Fibroblast of skin of scalp (primary cell): ENCODE data around the gene MTOR.
"Not testable (repeated sequence)": the region's sequence is repeated elsewhere in the genome, so short reads cannot be mapped to it uniquely, and the experiment has no call there.

Experiments used
- DNase-seq: peaks from one replicate; pipeline ENCODE4 v3.0.0-alpha.2; 2013

Gene MTOR

DNA sequence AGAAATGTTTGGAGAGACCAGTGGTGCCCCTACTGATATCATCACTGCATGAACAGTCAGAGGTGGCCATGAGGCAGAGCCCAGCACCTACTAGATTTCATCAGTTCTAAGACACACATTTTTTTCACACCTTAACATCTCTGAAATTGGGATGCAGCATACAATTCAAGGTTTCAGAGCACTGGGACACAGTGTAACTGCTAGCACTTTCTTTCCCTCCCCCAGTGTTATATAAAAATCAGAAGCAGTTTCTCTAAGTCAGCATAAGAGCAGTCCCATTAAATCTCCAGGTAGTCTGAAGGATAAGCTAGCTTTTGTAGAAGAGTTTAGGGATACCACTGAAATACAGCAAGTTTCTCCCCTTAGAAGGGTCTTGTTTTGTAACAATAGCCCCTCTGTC lies 83.2 kb downstream of the MTOR start:
- no peak for DNase-seq

DNA sequence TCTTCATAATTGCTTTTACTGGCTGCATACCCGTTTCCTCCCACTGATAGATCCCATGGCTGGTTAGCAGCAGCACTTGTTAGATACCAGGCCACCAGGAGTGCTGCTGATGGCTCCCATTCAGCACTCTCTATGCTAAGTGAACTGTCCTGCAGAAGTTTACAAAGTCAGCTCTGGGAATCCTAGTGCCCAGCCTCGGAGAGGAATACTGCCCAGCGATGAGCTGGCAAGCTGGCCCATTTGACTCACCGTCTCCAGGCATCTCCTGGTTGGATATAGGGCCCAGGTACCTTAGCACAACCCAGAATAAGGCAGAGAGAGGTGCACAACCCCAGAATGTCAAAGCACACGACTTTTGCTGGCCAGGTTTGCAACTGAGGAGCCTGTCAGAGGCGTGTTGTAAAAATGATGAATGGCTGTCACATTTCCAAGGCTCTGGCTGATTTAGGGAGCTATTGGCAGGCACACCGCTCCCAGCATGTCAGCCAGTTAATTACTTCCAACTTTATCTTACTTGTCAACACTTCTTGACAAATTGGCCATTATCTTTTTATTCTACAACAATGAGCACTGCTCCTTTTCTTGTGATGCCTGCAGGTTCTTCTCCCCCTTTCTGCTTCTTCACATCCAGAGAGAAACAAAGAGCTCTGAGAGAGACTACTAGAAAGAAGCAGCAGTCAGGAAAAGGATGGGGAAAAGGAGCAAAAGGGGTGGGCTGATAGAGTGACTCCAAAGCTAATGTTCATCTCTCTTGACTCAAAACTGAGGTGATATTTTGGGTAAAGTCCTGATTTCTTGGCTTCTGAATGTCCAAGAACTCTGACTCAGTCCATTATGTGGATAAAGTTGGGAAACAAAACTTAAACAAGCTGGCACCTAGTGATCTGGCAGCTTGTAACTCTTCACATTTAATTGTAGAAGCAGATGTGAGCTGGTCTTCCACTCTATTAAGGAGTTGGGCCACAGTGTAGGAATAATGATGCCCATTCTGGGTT lies 84.0 kb downstream of the MTOR start:
- DNase-seq = no peak

DNA sequence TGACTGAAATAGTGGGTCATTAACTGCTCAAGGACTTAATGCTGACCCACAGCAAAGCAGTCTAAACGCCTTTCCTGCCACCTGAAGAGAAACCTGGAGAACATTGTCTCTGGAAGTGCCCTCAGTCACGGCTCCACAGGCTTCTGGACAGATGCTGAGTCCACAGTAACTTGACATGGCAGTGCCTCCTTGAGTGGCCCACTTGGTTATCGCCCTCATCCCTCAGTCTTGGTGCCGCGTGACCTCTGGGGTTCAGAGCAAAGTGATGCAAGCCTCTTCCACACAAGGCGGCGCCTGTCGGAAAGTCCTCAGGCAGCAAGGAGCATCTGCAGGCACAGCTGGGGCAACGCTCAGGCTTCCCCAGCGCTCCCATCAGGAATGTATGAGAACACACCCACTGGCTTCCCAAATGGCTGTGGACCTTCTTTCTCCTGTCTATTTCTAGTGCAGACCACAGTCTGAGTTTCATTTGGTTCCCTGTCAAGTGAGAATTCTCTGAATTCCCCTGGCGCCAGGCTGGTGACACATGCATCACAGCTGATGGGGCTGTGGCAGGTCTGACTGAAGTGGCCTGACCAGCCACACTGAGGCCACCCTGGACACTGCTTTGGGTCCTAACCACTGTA lies 86.2 kb downstream of the MTOR start:
- peak; percentile 86 for DNase-seq

DNA sequence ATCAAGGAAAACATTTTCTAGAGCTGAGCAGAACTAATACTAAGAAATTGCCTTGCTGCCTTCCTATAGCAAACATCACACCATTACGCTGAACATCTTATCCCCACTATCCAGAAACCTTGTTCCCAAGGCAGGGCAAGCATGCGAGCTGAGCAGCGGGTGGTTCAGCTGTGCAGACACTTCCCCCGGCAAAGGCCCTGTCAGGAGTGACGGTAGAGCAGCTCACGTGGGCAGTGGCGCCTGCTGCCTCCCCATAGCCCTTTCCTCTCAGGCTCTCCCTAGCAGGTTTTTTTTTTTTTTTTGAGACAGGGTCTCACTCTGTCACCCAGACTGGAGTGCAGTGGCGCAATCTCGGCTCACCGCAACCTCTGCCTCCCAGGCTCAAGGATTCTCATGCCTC lies 86.9 kb downstream of the MTOR start:
- DNase-seq = no peak

DNA sequence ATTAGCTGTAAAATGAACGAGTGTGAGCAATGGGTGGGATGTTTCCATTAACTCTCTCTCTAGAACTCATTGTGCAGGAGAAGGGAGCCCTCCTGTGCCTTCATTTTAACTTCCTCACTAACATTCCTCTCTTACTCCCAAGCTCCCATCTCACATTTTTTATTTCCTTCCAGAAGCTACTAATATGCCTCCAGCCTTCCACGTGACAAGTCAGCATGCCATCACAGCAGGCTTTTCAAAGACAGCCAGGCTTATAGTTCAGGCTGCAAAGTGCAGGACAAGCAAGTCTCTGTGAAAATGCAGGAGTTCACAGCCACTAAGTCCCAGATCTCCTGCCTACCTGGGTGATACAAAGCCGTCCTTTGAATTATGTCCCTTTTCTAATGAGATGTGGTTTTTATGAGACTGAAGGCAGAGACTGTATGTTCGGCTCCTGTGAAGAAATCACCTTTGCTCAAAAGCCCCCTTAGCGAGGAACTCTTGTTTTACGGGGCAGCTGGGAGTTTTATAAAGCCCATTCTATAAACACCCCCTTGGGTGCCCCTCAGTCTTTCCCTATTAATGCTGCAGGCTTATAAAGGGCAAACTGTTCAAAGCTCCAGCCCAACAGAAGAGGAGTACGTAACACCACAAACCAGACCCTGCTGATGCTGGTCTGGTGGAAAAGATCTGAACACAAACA lies 87.9 kb downstream of the MTOR start:
- DNase-seq = peak; percentile 72

DNA sequence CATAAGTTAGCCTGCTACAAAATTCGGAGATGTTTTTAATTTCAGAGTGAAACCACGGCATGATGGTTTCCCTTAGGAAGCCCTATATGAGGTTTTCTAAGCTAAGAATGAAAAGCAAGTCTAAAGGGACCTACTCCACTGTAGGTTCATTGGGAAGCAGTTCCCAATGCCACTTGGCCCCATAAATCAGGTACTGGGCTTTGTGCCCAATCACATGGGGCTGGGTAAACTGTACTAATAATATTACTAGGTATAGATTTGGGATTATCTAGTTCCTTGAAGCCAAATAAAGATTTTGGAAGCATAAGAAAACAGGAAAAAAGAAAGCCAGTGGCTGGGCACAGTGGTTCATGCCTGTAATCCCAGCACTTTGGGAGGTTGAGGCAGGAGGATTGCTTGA lies 92.2 kb downstream of the MTOR start:
- no peak for DNase-seq

DNA sequence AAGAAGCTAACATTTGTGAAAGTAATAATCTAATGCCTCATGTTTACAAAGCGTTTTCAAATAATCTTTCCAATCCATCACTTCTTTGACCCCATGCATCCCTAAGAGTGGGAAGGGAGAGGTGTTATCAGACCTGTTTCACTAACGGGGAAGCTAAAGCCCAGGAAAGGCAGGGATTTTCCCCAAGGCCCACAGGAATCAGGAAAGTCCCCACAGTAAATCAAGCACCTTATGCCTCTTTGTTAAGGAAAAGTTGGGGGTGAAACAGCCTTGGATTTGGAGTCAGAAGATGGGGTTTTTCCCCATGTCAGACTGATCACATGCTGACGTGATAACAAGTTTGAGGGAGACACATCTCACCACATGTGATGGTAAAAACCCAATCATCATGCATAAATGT lies 93.1 kb downstream of the MTOR start:
- DNase-seq = no peak

DNA sequence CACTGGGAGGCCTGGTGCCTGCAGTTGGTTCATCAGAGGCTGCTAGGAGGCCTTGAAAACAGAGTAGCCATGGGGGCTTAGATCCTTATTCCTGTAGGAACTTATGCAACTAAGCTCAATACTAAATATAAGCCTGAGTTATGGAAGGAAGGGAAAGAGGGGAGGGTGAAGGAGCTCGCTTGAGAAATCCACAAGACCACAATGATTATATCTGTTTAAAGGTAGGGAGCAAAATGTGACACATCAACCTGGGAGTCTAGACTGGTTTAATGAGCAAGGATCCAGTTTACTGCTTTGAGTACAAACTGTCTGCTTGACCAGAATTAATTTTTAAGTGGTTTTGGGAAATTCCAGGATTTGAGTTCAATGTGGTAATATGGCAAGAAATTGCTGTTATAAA lies 93.6 kb downstream of the MTOR start:
- no peak for DNase-seq

DNA sequence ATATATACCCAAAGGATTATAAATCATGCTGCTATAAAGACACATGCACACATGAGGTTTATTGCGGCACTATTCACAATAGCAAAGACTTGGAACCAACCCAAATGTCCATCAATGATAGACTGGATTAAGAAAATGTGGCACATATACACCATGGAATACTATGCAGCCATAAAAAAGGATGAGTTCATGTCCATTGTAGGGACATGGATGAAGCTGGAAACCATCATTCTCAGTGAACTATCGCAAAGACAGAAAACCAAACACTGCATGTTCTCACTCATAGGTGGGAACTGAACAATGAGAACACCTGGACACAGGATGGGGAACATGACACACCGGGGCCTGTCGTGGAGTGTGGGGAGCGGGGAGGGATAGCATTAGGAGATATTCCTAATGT lies 95.6 kb downstream of the MTOR start:
- DNase-seq = not testable (repeated sequence)

DNA sequence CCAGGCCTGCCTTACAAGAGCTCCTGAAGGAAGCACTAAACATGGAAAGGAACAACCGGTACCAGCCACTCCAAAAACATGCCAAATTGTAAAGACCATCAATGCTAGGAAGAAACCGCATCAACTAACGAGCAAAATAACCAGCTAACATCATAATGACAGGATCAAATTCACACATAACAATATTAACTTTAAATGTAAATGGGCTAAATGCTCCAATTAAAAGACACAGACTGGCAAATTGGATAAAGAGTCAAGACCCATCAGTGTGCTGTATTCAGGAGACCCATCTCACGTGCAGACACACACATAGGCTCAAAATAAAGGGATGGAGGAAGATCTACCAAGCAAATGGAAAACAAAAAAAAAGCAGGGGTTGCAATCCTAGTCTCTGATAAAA lies 99.6 kb downstream of the MTOR start:
- not testable (repeated sequence) for DNase-seq

DNA sequence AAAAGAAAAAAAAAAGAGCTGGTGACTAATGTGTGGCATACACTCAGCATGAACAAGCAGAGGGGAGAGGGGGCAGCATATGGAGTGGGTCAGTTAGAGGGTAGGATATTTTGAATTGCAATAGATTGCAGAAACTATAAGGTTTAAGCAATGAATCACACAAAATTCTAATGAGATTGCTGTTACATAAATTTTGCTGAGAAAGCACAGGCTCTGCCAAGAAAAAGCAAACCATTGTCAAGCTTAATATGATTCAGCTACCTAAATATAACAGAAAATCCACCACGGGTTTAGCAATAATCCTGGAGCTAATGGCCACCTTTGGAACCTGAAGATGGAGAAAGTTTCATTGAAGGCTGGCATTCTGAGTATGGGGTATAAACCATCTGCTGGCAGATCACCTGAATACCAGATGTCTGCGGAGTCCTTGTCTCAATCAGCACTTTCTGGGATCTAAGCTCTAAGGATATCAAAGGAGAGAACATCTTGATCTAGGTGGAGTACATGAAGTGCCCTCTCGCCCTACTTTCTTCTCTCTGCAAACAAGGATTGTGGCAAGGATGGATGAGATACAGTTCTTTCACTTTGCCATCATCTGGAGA lies 103.5 kb downstream of the MTOR start:
- peak; percentile 96 for DNase-seq

DNA sequence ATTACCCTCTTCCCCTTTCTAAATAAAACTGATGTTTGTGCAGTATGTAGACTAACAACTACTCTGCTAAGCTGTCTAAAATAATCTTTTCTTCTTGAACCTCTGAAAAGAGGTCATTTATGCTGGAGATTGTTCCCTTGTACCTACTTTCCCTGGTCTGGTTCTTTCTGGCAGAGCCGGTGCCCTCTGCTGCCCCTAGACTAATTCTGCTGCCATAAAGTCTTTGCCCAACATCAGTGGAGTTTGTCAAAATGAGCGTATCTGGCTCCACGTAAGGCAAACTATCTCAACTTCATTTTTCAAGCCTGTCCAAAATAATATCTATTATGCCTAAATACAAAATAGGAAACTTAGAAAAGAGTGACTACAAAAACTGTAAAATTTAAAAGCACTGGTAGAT lies 104.1 kb downstream of the MTOR start:
- DNase-seq = no peak

DNA sequence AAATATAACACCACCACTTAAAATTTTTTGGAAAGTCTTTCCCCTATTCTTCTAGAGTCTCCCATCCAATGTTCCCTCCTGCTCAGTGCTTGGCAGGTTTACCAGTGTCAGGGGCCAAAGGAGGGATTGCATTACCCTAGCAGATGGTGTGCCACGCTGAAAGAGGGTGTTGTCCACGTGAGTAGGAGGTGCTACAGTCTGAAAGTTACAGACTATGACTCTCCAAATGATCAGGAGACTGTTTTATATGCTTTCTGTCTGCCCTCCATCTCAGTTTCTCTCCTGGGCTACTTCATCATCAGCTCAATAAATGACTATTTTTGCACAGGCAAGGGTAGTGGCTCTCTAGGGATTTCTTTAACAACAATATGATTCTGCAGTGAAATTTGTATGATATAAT lies 104.5 kb downstream of the MTOR start:
- DNase-seq = peak; percentile 47

DNA sequence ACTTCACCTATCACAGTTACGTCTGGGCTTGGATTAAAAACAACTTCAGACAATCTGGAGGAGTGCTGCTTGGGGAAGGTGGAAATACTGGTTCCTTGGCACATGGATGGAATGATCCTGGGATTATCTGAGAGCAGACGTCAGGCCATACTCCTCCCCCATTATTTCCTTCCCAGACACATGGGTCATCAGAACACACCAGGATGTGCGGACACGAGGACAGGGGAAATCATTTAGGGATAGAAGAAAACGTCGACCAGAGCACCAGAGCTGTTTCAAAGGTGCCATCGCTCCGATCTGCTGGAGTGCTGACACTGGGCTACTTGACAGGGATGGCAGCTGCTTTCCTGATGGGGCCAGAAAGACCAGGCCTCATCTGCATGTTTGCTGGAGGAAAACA lies 105.0 kb downstream of the MTOR start:
- DNase-seq = no peak

DNA sequence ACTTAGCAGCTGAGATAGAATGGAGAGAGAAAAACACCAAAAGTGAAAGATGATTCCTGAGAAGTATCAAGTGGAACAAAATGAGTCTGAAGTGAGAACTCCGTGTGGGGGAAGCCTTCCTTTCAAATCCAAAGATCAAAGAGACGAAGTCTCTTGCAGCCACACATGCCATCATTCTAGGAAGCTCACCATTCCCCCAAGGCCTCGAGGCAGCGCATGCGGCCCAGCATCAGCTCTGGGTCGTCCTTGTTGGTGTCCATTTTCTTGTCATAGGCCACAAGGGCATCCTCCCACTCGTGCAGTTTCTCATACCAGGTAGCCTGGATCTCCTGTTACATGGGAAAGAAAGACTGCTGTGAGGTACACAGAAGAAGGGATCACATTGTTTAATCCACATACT lies 105.4 kb downstream of the MTOR start:
- no peak for DNase-seq

DNA sequence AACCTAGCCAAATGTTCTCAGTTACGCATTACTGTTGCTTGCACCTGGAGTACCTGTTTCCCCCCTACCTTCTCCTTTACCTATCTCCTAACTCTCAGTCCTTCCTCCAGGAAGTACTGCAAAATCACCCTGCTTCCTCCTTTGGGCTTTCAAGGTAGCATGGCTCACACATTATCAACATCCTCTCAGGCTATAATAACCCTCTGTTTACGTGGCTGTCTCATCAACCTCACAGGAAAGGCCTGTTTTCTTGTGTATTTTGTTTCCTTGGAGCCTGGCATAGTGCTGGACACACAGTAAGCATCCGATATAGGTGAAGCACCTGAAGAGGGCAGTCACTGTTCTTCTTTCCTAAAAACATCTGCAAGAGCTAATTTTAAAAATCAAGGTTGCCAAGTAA lies 105.9 kb downstream of the MTOR start:
- no peak for DNase-seq

DNA sequence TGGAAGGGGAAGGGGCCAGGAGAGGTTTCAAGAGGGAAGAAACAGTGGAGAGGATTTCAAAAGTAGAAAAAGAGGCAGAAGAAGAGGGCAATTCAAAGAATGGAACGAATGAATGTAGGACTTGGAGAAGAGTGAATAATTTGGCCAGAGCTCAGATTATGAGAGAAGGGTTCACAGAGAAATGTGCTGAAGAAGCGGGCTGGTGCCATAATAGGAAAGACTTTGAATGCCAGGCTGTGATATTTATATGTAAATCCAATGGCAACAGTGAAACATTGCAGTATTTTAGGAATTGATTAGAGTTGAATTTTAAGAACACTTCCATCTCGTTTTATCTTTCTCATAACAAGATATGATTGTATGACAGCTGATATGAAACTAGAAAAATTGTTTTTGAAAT lies 109.2 kb downstream of the MTOR start:
- no peak for DNase-seq

DNA sequence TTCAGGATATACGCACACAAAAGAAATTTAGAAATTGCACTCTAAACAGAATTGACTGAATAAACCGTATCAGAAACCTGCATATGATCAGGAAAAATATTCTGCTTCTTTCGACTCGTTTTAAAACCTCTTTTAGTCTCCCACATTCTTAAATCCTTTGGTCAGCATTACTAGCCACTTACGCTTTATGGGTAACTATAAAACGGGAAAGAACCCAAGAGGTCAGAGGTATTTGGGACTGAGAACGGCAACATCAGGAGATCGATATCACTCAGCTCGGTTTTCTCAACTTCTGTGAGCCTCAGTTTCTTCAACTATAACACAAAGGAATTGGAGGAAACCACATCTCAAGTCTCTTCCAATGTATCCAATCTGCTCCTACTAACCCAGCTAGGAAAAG lies 109.6 kb downstream of the MTOR start:
- no peak for DNase-seq

DNA sequence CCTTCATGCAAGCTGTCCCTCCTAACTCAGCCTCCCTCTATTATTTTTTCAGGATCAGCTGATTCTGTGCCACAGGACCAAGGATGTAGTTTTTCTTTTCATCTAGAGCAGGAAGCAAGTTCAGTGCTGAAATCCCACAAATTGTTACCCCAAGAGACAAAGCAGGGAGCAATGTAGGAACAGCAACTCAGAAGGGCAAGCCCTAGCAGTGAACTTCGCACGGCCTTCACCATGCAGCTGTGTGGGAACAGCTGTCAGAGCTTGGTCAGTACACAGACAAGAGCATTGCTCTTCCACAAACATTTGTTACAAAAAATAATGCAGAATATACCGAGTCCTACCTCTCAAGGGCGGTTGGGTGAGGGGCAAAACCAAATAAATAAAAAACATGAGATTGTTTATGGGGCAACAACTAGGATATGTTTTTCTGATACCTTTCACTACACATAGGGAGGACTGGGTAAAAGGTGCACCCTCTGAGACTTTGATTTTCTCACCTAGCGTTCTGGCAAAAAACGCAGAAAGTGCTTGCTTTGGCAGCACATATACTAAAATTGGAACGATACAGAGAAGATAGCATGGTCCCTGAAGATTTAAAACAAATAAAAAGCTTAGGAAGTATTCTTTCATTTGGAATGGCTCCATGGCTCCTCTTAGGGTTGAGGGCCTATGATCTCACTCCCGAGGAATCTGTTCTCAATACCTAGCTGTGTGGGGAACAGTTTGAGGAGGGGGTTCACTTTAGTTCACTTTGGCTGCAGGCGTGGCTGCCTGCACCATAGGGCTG lies 110.3 kb downstream of the MTOR start:
- DNase-seq = peak; percentile 49

DNA sequence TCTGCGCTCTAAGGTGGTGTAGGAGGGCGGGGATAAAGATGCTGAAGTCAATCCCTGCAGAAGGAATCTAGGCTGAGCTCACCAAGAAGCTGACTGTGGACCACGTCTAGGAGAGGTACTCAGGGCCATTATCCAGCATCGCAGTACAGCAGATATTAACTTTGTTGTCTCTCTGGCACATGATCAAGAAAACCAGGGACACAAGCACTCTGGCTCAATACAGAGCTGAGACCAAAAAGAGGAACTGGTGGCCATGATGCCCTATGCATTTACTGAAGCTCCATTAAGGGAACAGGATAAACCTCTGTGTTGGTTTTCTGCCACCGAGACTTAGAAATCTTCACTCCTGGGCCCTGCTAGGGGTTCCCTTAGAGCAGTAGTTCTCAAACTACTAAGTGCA lies 111.2 kb downstream of the MTOR start:
- DNase-seq = no peak

DNA sequence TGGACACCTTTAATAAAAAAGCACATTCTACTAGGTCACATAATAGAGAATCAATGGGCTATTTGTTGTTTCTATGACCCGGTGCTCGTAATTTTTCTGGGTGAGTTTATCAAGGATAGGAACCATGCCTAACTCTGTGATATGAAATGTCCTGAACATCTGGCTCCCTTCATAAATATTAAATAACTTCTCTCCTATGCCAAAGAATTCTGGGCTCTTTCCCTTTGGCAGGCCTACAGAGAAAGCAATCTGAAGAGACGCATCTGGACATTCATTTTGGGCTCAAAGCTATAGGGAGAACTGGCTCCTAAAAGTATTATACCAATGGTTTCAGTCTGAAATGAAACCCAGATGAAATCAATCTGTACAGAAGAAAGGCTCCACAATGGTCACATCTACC lies 112.0 kb downstream of the MTOR start:
- no peak for DNase-seq

DNA sequence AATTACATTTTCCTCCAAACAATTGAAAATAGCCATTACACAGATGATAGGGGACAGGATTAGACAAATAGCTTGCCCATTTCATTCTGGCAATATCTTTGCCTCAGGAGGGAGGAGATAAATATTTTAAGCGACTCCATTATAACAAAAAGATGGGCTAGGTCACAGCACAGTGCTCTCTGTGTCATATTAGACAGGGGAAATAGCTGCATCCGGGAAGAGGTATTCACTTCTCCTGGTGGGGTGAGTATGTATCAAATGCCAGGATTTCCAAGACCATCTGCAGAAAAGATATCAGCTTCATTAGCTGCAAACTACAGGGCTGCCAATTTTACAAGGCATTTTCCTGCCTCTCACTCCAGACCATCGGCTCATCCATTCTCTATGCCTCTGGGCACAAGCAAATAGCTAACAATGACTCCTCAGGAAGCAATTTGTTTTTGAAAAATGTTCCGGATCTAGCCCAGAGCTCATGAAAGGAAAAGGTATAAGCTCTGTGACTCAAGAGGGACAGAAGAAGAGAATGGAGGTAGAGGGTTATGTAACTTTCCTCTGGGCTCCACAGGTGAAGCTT lies 115.1 kb downstream of the MTOR start:
- DNase-seq = no peak
